ENCODE measurements around the gene KLHL29. TPM values are rescaled to one million over a fixed set of nuclear protein-coding genes. Genes with fewer than 3 reads are reported as not detected.

Gene KLHL29
- total RNA-seq, 1 experiment from 2014 or later = 3.4 TPM

DNA sequence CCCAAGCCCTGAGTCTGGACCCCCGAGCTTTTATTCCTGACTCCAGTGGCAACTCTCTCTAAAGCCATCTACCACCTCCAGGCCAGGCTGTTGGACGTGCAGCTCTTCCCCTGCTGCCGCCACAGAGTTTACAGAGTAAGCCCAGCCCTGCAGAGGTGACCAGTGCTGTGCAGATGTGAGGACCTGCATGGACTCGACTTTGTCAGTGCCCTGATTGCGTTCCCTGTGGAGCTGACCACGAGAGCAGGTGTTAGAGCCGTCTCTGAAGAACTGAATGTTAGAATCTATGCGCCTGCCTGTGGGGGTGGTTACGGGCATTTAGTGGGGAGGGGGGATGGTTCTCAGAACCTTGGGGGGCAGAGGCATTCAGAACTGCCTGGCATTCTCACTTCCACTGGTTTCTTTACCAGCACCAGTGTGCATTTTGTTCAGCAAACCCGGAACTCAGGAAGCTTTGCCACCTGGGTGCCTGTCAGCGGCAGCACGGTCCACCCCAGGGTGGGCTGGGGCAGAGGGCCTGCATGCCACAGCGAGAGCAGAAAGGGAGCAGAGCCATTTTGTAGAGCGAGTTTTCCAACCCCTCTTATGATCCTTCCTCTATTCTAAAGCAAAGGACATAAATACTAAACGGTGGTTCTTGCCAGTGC, 137.9 kb downstream of the KLHL29 start:
- Histone ChIP-seq H2AFZ (no peak overlapping the region), H3K36me3 (ENCODE audit: low read depth) (no peaks in the 10 kb centered on the region), H3K4me3 (no peak overlapping the region), H3F3A (ENCODE audit: insufficient read depth, low read depth) (no peaks in the 10 kb centered on the region), H3K9me3 (ENCODE audit: insufficient read depth, low read depth) (no peaks in the 10 kb centered on the region), H3K9me2 (ENCODE audit: insufficient read depth) (no peaks in the 10 kb centered on the region), H3K27me3 (ENCODE audit: insufficient read depth, low read depth) (no peaks in the 10 kb centered on the region), H3K27ac (no peak overlapping the region), H3K4me1 (replicated peaks; ENCODE audit: insufficient read depth) (no peaks in the 10 kb centered on the region), H4K20me1 (ENCODE audit: insufficient read depth) (no peaks in the 10 kb centered on the region), H3K79me2 (ENCODE audit: low read depth) (no peaks in the 10 kb centered on the region), H3K4me2 (no peak overlapping the region)
- BruUV-seq (replicated peaks) = no TSS peak
- POLR2A ChIA-PET (ENCODE audit: unreplicated experiment) = no interaction called here
- CTCF ChIA-PET = no interaction called here
- no peak for DNase-seq
- intact Hi-C loops (cut with micrococcal nuclease; ENCODE audit: unreplicated experiment) = no loop called here
- TF ChIP-seq EZH2 (IDR thresholded peaks at IDR 0.05; ENCODE audit: low read depth) (no peak), CTCF (conservative IDR thresholded peaks at IDR 0.05) (no peak)

DNA sequence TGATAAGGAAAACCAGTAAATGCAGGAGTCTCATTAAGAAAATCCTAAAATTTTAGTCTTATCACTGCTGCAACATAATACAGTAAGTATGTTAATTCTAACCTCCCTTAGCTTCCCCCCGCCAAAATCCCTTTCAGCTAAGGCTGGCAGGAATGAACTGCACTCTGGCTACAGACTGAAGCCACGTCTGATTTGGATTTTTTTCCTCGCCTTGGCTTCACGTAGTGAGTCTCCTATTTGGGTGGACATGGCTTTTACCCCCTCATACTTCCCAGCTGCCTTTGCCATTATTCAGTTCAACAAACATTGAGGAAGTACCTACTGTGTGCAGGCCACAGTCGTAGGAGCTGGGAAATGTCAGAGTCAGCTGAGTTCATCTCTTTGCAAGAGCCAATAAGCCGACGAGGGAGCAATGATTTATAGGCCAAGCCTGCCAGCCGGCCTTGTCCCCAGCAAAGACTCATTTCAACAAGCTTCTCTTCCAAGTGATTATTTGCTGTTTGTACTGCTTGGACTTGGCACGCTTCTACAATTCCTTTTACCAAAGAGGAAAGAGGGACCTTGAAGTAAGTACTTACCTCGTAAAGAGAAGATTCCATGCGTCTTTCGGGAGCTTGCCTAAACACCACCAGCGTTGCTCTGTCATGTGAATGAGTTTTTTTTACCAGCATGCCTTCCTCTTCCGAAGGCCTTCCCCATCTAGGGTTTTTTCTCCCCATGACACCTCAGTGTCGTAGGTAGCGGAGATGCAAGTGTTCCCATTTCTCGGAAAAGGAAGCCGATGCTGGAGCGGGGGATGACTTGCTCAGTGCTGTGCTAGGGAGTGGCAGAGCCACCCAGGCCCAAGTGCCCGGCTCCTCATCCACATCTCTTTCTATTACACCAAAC, 138.6 kb downstream of the KLHL29 start:
- BruUV-seq (replicated peaks) = no TSS peak
- Histone ChIP-seq H3F3A (ENCODE audit: insufficient read depth, low read depth) (no peaks in the 10 kb centered on the region), H3K9me2 (ENCODE audit: insufficient read depth) (no peaks in the 10 kb centered on the region), H3K4me3 (no peak overlapping the region), H3K79me2 (ENCODE audit: low read depth) (no peaks in the 10 kb centered on the region), H3K27ac (no peak overlapping the region), H3K4me2 (no peak overlapping the region), H3K36me3 (ENCODE audit: low read depth) (no peaks in the 10 kb centered on the region), H3K9me3 (ENCODE audit: insufficient read depth, low read depth) (no peaks in the 10 kb centered on the region), H4K20me1 (ENCODE audit: insufficient read depth) (no peaks in the 10 kb centered on the region), H3K27me3 (ENCODE audit: insufficient read depth, low read depth) (no peaks in the 10 kb centered on the region), H2AFZ (no peak overlapping the region), H3K4me1 (replicated peaks; ENCODE audit: insufficient read depth) (no peaks in the 10 kb centered on the region)
- CTCF ChIA-PET = no interaction called here
- POLR2A ChIA-PET (ENCODE audit: unreplicated experiment) = no interaction called here
- intact Hi-C loops (cut with micrococcal nuclease; ENCODE audit: unreplicated experiment) = no loop called here
- no peak for DNase-seq
- TF ChIP-seq CTCF (conservative IDR thresholded peaks at IDR 0.05) (no peak), EZH2 (IDR thresholded peaks at IDR 0.05; ENCODE audit: low read depth) (no peak)

DNA sequence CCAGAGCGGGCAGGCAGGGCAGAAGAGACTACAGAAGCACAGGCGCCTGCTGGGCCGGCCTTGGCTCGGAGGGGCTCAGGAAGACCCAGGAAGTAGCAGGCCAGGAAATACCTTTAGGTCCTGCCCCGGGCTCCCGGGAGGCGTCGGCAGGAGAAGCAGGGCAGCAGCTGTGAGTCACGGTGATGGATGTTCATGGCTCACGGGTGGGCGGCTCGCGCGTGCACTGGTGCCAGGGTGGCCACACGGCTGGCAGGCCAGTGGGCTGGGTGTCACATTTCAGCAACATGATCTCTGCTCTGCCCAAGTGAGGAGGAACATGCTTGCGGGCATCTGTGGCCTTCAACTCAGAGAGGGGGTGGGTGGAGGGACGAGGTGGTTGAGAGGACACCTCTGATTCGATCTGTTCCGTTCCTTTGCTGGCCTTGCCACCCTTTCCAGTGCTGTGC, 139.3 kb downstream of the KLHL29 start:
- ChIA-PET POLR2A (ENCODE audit: unreplicated experiment) (no interaction called here), CTCF (no interaction called here)
- H3K36me3 ChIP-seq (ENCODE audit: low read depth) = no peaks in the 10 kb centered on the region
- DNase-seq = peak in 1 of 2 experiments; percentile 67
- intact Hi-C loops (cut with micrococcal nuclease; ENCODE audit: unreplicated experiment) = no loop called here
- no peak overlapping the region for H3K4me3 ChIP-seq
- no peaks in the 10 kb centered on the region for H3K27me3 ChIP-seq (ENCODE audit: insufficient read depth, low read depth)
- H3K9me3 ChIP-seq (ENCODE audit: insufficient read depth, low read depth) = no peaks in the 10 kb centered on the region
- H3K4me1 ChIP-seq (replicated peaks; ENCODE audit: insufficient read depth) = no peaks in the 10 kb centered on the region
- H3K4me2 ChIP-seq = no peak overlapping the region
- BruUV-seq (replicated peaks) = no TSS peak
- H4K20me1 ChIP-seq (ENCODE audit: insufficient read depth) = no peaks in the 10 kb centered on the region
- H3K27ac ChIP-seq = no peak overlapping the region
- no peaks in the 10 kb centered on the region for H3K9me2 ChIP-seq (ENCODE audit: insufficient read depth)
- no peaks in the 10 kb centered on the region for H3F3A ChIP-seq (ENCODE audit: insufficient read depth, low read depth)
- no peak overlapping the region for H2AFZ ChIP-seq
- TF ChIP-seq CTCF (conservative IDR thresholded peaks at IDR 0.05) = no peak
- TF ChIP-seq EZH2 (IDR thresholded peaks at IDR 0.05; ENCODE audit: low read depth) = no peak
- no peaks in the 10 kb centered on the region for H3K79me2 ChIP-seq (ENCODE audit: low read depth)
